B cell (primary cell): ENCODE data around the gene NOD2. TPM values are rescaled to one million over a fixed set of nuclear protein-coding genes. Genes with fewer than 3 reads are reported as not detected.

Source experiments
- ATAC-seq: fragments of 200-7000 bp; cut with Tn5 transposase; one replicate; pipeline ENCODE4 v1.10.0; 2021; ENCODE audit warnings: low read depth, mild to moderate bottlenecking, moderate number of reproducible peaks, moderate library complexity
- CTCF ChIA-PET: fragments of 350-600 bp; sonication (Branson Sonifier 250); formaldehyde crosslinking; loops from one replicate; lab custom pipeline; 2021; ENCODE audit warnings: antibody characterized with exemption, inconsistent platforms; lab: Charles Lee
- POLR2A ChIA-PET: fragments of 350-600 bp; sonication (Branson Sonifier 250); formaldehyde crosslinking; loops from one replicate; lab custom pipeline; 2021; ENCODE audit warnings: antibody characterized with exemption; lab: Charles Lee
- DNase-seq: peaks from one replicate; pipeline ENCODE4 v3.0.0; 2013
- H2AFZ ChIP-seq: 2 replicates; pipeline ENCODE4 v1.6.1; 2012; ENCODE audit warnings: mild to moderate bottlenecking, low read depth, low read length; ENCODE audit not compliant: insufficient read depth, poor library complexity, severe bottlenecking
- H3K27ac ChIP-seq, 2 donors: 1 replicate in 1 of 2; 2 replicates in 1 of 2; pipeline ENCODE4 v1.5.1; 2012 to 2013; ENCODE audit warnings: low read length in 2 of 2, mild to moderate bottlenecking in 2 of 2, moderate library complexity in 1 of 2
- H3K27me3 ChIP-seq, 4 experiments: fragments of 200-600 bp in 1 of 4; sonication (generic) in 1 of 4; replicated peaks in 1 of 4; 1 replicate in 2 of 4; 2 replicates in 2 of 4; pipeline versions ENCODE4 v1.6.1 to v1.7.0; 2013 to 2016; ENCODE audit warnings: low read length in 3 of 4, mild to moderate bottlenecking in 2 of 4, mixed read lengths in 1 of 4, moderate library complexity in 1 of 4; ENCODE audit not compliant: insufficient read depth in 4 of 4, control insufficient read depth in 3 of 4; ENCODE audit errors: control extremely low read depth in 1 of 4
- H3K36me3 ChIP-seq, 2 experiments: replicated peaks in 1 of 2; 1 replicate in 1 of 2; 2 replicates in 1 of 2; pipeline versions ENCODE4 v1.6.1 to v1.7.1; 2013; ENCODE audit warnings: low read length in 1 of 2; ENCODE audit not compliant: insufficient read depth in 2 of 2, control insufficient read depth in 1 of 2; ENCODE audit errors: control extremely low read depth in 1 of 2, extremely low read depth in 1 of 2
- H3K4me1 ChIP-seq, 2 donors: fragments of 200-600 bp in 1 of 2; sonication (generic) in 1 of 2; 1 replicate in 1 of 2; 2 replicates in 1 of 2; pipeline versions ENCODE4 v1.5.1 to v1.6.1; 2013 to 2017; ENCODE audit warnings: low read length in 2 of 2; ENCODE audit not compliant: control insufficient read depth in 2 of 2, insufficient read depth in 2 of 2
- H3K4me2 ChIP-seq: replicated peaks from 2 replicates; pipeline ENCODE3; 2012; ENCODE audit warnings: mild to moderate bottlenecking, low read depth, low read length; ENCODE audit not compliant: poor library complexity, severe bottlenecking
- H3K4me3 ChIP-seq, 5 experiments: fragments of 200-600 bp in 1 of 5; sonication (generic) in 1 of 5; 1 replicate in 3 of 5; 2 replicates in 2 of 5; pipeline versions ENCODE4 v1.5.1 to v1.7.0; 2011 to 2016; ENCODE audit warnings: low read length in 4 of 5, mild to moderate bottlenecking in 4 of 5, low read depth in 2 of 5, control low read depth in 1 of 5, moderate library complexity in 1 of 5; ENCODE audit not compliant: insufficient read depth in 1 of 5; ENCODE audit errors: control extremely low read depth in 1 of 5, extremely low read depth in 1 of 5
- H3K79me2 ChIP-seq: fragments of 200-600 bp; sonication (generic); one replicate; pipeline ENCODE4 v1.6.0; 2016; ENCODE audit warnings: low read length; ENCODE audit not compliant: control insufficient read depth, insufficient read depth
- H3K9ac ChIP-seq: fragments of 200-600 bp; sonication (generic); 2 replicates; pipeline ENCODE4 v1.6.1; 2017; ENCODE audit warnings: mild to moderate bottlenecking, low read length, moderate library complexity
- H3K9me3 ChIP-seq, 3 donors: one replicate each; pipeline versions ENCODE4 v1.6.1 to v1.7.1; 2013; ENCODE audit warnings: low read length in 2 of 3; ENCODE audit not compliant: control insufficient read depth in 2 of 3, insufficient read depth in 1 of 3; ENCODE audit errors: control extremely low read depth in 1 of 3
- H4K20me1 ChIP-seq: 2 replicates; pipeline ENCODE4 v1.6.0; 2012; ENCODE audit warnings: mild to moderate bottlenecking, low read length; ENCODE audit not compliant: insufficient read depth, control insufficient read depth, poor library complexity, severe bottlenecking
- H3K27ac Mint-ChIP-seq: one replicate; pipeline ENCODE4 v1.8.0; 2021; ENCODE audit warnings: mixed read lengths
- H3K27me3 Mint-ChIP-seq: one replicate; pipeline ENCODE4 v1.8.0; 2021; ENCODE audit warnings: mixed read lengths
- H3K4me1 Mint-ChIP-seq: one replicate; pipeline ENCODE4 v1.8.0; 2021; ENCODE audit warnings: mixed read lengths
- H3K4me3 Mint-ChIP-seq: one replicate; pipeline ENCODE4 v1.8.0; 2021; ENCODE audit warnings: mixed read lengths
- H3K9me3 Mint-ChIP-seq: one replicate; pipeline ENCODE4 v1.8.0; 2022; ENCODE audit warnings: mixed read lengths; ENCODE audit not compliant: insufficient read depth
- EZH2 ChIP-seq: IDR thresholded peaks from 2 replicates; pipeline ENCODE4 v1.6.1; 2012; ENCODE audit warnings: borderline replicate concordance, low read depth, mild to moderate bottlenecking, moderate library complexity, low read length; ENCODE audit not compliant: insufficient read depth, poor library complexity, severe bottlenecking
- WGBS: methylation state at CpG from one replicate; pipeline ENCODE4 v1.1.5; 2013; ENCODE audit warnings: missing lambda C conversion rate; ENCODE audit not compliant: insufficient coverage; 5-methylcytosine and 5-hydroxymethylcytosine counted together
- intact Hi-C: fragments of 100-400 bp; cut with micrococcal nuclease; formaldehyde crosslinking; loops from one replicate; pipeline ENCODE4 v1.10.0; 2022
- polyA plus RNA-seq: library from polyadenylated mRNA; depleted of rRNA; stranded (reverse); fragments of >200 nt; gene quantifications from 2 replicates; pipeline ENCODE4 v1.2.3, GENCODE V29; 2012
- total RNA-seq, 2 donors: library from RNA; stranded (reverse); fragments of 120-200 nt in 1 of 2; gene quantifications; 1 replicate in 1 of 2; 2 replicates in 1 of 2; pipeline versions ENCODE4 v1.2.3 to v1.2.4, GENCODE V29; 2013 to 2022
- TF ChIP-seq, protein P1 (sequence below): fragments of 200-600 bp; IDR thresholded peaks from one replicate; pipeline ENCODE4 v1.8.0; 2022; ENCODE audit warnings: antibody characterized with exemption, mild to moderate bottlenecking

NOD2 gene
- total and polyA plus RNA-seq, 2 donors (not counting 1 experiment from before 2014, with no cell fraction given) = 1.2 to 1.8 TPM

DNA sequence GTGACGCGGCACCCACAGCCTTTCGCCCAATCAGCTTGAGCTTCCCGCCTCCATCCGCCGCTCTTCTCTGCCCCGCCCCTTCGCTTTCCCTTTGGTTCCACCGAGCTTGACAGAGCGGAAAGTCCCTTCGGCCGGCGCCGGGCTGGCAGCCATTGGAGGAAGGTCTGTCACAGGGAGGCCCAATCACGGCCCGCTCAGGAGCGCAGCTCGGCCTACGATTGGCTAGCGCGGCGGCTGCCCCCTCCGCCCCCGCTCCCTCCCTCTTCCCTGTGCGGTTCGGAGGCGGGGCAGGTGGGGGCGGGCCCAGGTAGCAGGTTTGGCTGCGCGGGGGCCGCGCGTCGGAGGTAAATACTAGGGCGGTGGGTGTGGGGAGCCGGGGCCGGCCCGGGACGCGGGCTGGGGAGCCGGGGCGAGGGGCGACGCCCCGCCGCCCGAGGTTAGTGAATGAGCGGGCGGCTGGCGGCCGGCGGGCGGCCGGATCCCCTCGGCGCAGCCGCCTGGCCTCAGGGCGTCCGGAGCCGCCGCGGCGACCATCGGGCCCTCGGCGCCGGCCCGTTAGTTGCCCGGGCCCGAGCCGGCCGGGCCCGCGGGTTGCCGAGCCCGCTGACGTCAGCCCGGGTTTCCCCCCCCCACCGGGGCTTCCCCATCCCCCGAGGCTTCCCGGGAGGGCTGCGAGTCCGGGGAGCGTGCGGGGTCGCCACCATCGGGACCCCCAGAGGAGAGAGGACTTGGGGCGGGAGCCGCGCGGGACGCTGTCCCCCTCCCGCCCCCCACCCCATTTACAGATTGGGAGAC, 48.6 kb downstream of the NOD2 start, which contains the start of gene CYLD:
Gene CYLD (plus strand): TSS at position 306 of the 795 bp plus-strand sequence. CDS start 7,613 bp downstream, outside the sequence.
- WGBS = under 1% methylated on average over 81 of the region's 93 CpGs
- no peaks in the 10 kb centered on the region for H3K27me3 Mint-ChIP-seq
- Histone ChIP-seq H3K4me3 (peak within 1 kb of the TSS; percentile 75 to 96 (median 85)), H3K79me2 (peaks cover 42% of the 10 kb centered on the region), H3K9me3 (no peaks in the 10 kb centered on the region), H4K20me1 (peaks cover 5% of the 10 kb centered on the region), H3K4me2 (peak within 1 kb of the TSS; percentile 79), H3K9ac (peak within 1 kb of the TSS; percentile 100), H3K36me3 (peaks cover 0 to 25% of the 10 kb centered on the region in 2 experiments), H3K27ac (peak within 1 kb of the TSS; percentile 100), H3K27me3 (no peaks in the 10 kb centered on the region), H2AFZ (peak within 1 kb of the TSS; percentile 72), H3K4me1 (peaks cover 34% of the 10 kb centered on the region in 2 donors)
- peak within 1 kb of the TSS; percentile 97 for H3K27ac Mint-ChIP-seq
- peak within 1 kb of the TSS; percentile 91 for H3K4me3 Mint-ChIP-seq
- CTCF ChIA-PET = interaction anchor here (0.7 to 1.6 kb wide), 9 partner anchors 58 to 717 kb away, joined by 3 to 10 read pairs (median 5); partner anchors contain the start of genes CNEP1R1 and SNX20
- ATAC-seq (peak; percentile 86), DNase-seq (peak; percentile 100)
- H3K9me3 Mint-ChIP-seq = no peaks in the 10 kb centered on the region
- POLR2A ChIA-PET = interaction anchor here (0.6 to 1.1 kb wide), 6 partner anchors 44 to 547 kb away, joined by 3 to 10 read pairs (median 4); partner anchors contain the start of gene SNX20
- intact Hi-C loops = loop anchor here (1.0 to 5.0 kb wide), 9 partner anchors 44 to 715 kb away; partner anchors contain the start of genes CNEP1R1, HEATR3, NKD1 and SNX20
- H3K4me1 Mint-ChIP-seq = peaks cover 49% of the 10 kb centered on the region
- no peak for TF ChIP-seq EZH2
- TF ChIP-seq, protein P1, sequence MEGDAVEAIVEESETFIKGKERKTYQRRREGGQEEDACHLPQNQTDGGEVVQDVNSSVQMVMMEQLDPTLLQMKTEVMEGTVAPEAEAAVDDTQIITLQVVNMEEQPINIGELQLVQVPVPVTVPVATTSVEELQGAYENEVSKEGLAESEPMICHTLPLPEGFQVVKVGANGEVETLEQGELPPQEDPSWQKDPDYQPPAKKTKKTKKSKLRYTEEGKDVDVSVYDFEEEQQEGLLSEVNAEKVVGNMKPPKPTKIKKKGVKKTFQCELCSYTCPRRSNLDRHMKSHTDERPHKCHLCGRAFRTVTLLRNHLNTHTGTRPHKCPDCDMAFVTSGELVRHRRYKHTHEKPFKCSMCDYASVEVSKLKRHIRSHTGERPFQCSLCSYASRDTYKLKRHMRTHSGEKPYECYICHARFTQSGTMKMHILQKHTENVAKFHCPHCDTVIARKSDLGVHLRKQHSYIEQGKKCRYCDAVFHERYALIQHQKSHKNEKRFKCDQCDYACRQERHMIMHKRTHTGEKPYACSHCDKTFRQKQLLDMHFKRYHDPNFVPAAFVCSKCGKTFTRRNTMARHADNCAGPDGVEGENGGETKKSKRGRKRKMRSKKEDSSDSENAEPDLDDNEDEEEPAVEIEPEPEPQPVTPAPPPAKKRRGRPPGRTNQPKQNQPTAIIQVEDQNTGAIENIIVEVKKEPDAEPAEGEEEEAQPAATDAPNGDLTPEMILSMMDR = no peak
